Right atrium auricular region (tissue), 2 donors: Measurements from ENCODE around the gene AP3B1. TPM values are rescaled to one million over a fixed set of nuclear protein-coding genes. Genes with fewer than 3 reads are reported as not detected.

ENCODE experiments used
- DNase-seq: peaks from one replicate; pipeline ENCODE4 v3.0.0-alpha.2; 2019; ENCODE audit warnings: low spot score
- H3K27ac ChIP-seq, 2 donors: fragments of 200-600 bp; sonication (generic); 1 replicate in 1 of 2; 2 replicates in 1 of 2; pipeline ENCODE4 v1.5.1; 2016 to 2019
- H3K27me3 ChIP-seq, 2 donors: fragments of 200-600 bp; sonication (generic); one replicate each; pipeline versions ENCODE4 v1.5.1 to v1.6.0; 2017 to 2019
- H3K36me3 ChIP-seq: fragments of 200-600 bp; sonication (generic); one replicate; pipeline ENCODE4 v1.5.1; 2016
- H3K4me1 ChIP-seq, 2 donors: fragments of 200-600 bp; sonication (generic); one replicate each; pipeline versions ENCODE4 v1.5.1 to v1.6.0; 2017 to 2019
- H3K4me3 ChIP-seq, 2 donors: fragments of 200-600 bp; sonication (generic); 1 replicate in 1 of 2; 2 replicates in 1 of 2; pipeline ENCODE4 v1.5.1; 2017 to 2019; ENCODE audit warnings: mild to moderate bottlenecking in 1 of 2, moderate library complexity in 1 of 2
- H3K9me3 ChIP-seq, 2 donors: fragments of 200-600 bp; sonication (generic); one replicate each; pipeline ENCODE4 v1.5.1; 2019
- total RNA-seq, 2 donors: library from RNA; depleted of rRNA; stranded (reverse); fragments of >200 nt; gene quantifications; one replicate each; pipeline ENCODE4 v1.1.0, GENCODE V29; 2016
- TF ChIP-seq, protein P1 (sequence below), 2 donors: fragments of 200-600 bp; sonication (generic); IDR thresholded peaks; one replicate each; pipeline ENCODE4 v1.5.1; 2019; ENCODE audit warnings: antibody characterized with exemption in 2 of 2

Gene AP3B1
- total RNA-seq, 2 donors from 2014 or later, result 22.4 to 25.7 TPM

GRCh38 chr5:78243091-78243490 lies 51.4 kb downstream of the AP3B1 start:
- H3K4me1 ChIP-seq, result peaks cover 0 to 6% of the 10 kb centered on the region in 2 donors
- H3K4me3 ChIP-seq, result no peak overlapping the region
- H3K36me3 ChIP-seq, result no peaks in the 10 kb centered on the region
- H3K9me3 ChIP-seq, result no peaks in the 10 kb centered on the region
- H3K27me3 ChIP-seq, result no peaks in the 10 kb centered on the region
- no peak overlapping the region for H3K27ac ChIP-seq
- no peak for DNase-seq
- TF ChIP-seq, protein P1, sequence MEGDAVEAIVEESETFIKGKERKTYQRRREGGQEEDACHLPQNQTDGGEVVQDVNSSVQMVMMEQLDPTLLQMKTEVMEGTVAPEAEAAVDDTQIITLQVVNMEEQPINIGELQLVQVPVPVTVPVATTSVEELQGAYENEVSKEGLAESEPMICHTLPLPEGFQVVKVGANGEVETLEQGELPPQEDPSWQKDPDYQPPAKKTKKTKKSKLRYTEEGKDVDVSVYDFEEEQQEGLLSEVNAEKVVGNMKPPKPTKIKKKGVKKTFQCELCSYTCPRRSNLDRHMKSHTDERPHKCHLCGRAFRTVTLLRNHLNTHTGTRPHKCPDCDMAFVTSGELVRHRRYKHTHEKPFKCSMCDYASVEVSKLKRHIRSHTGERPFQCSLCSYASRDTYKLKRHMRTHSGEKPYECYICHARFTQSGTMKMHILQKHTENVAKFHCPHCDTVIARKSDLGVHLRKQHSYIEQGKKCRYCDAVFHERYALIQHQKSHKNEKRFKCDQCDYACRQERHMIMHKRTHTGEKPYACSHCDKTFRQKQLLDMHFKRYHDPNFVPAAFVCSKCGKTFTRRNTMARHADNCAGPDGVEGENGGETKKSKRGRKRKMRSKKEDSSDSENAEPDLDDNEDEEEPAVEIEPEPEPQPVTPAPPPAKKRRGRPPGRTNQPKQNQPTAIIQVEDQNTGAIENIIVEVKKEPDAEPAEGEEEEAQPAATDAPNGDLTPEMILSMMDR (IDR thresholded peaks at IDR 0.05), result no peak

DNA sequence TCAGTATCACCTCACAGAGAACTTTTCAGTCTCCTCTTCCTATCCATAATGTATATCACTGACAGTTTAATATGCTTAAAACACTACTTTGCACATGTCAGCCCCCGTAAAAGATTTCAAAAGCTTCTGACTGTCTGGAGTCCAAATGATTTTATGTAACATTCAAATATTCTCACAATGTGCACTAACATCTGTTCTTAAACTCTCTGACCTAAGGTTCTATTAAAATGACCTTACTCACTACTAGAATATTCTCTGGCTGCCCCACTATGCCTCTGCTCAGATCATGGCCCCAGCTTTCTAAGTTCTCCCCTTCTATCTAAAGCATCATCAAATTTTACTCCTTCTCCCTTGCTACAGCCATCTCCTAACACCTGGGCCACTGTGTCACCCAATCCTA lies 52.5 kb downstream of the AP3B1 start:
- Histone ChIP-seq H3K27me3 (no peaks in the 10 kb centered on the region), H3K9me3 (no peaks in the 10 kb centered on the region), H3K27ac (no peak overlapping the region), H3K36me3 (no peaks in the 10 kb centered on the region), H3K4me3 (no peak overlapping the region), H3K4me1 (peaks cover 0 to 6% of the 10 kb centered on the region in 2 donors)
- DNase-seq, result no peak
- TF ChIP-seq, protein P1 (IDR thresholded peaks at IDR 0.05), result no peak

- no peak overlapping the region for H3K4me3 ChIP-seq
- no peaks in the 10 kb centered on the region for H3K36me3 ChIP-seq
- H3K27ac ChIP-seq, result no peak overlapping the region
- H3K27me3 ChIP-seq, result no peaks in the 10 kb centered on the region
- DNase-seq, result no peak
- no peaks in the 10 kb centered on the region for H3K4me1 ChIP-seq
- no peaks in the 10 kb centered on the region for H3K9me3 ChIP-seq
- TF ChIP-seq, protein P1 (IDR thresholded peaks at IDR 0.05), result no peak
Observed at GRCh38 chr5:78237911-78238310, 56.6 kb downstream of the AP3B1 start.

GRCh38 chr5:78236046-78236445 lies 58.5 kb downstream of the AP3B1 start:
- no peak for DNase-seq
- TF ChIP-seq, protein P1 (IDR thresholded peaks at IDR 0.05), result no peak
- H3K9me3 ChIP-seq, result no peaks in the 10 kb centered on the region
- no peaks in the 10 kb centered on the region for H3K27me3 ChIP-seq
- H3K4me3 ChIP-seq, result no peak overlapping the region
- no peaks in the 10 kb centered on the region for H3K4me1 ChIP-seq
- no peaks in the 10 kb centered on the region for H3K36me3 ChIP-seq
- H3K27ac ChIP-seq, result no peak overlapping the region

- no peaks in the 10 kb centered on the region for H3K9me3 ChIP-seq
- H3K27ac ChIP-seq, result no peak overlapping the region
- TF ChIP-seq, protein P1 (IDR thresholded peaks at IDR 0.05), result no peak
- H3K36me3 ChIP-seq, result no peaks in the 10 kb centered on the region
- no peaks in the 10 kb centered on the region for H3K4me1 ChIP-seq
- DNase-seq, result no peak
- H3K4me3 ChIP-seq, result no peak overlapping the region
- no peaks in the 10 kb centered on the region for H3K27me3 ChIP-seq
Observed at GRCh38 chr5:78235289-78235688, 59.2 kb downstream of the AP3B1 start.

- TF ChIP-seq, protein P1 (IDR thresholded peaks at IDR 0.05), result no peak
- H3K9me3 ChIP-seq, result no peaks in the 10 kb centered on the region
- H3K27ac ChIP-seq, result no peak overlapping the region
- no peaks in the 10 kb centered on the region for H3K4me1 ChIP-seq
- DNase-seq, result no peak
- no peaks in the 10 kb centered on the region for H3K27me3 ChIP-seq
- no peaks in the 10 kb centered on the region for H3K36me3 ChIP-seq
- H3K4me3 ChIP-seq, result no peak overlapping the region
Observed at GRCh38 chr5:78234804-78235203, 59.7 kb downstream of the AP3B1 start.
